CD14-positive monocyte (primary cell): ENCODE data around the gene STXBP6. TPM values are rescaled to one million over a fixed set of nuclear protein-coding genes. Genes with fewer than 3 reads are reported as not detected.

ENCODE experiments used
- DNase-seq, 3 donors: peaks; one replicate each; pipeline ENCODE4 v3.0.0-alpha.2; 2011 to 2022
- H2AFZ ChIP-seq: 2 replicates; pipeline ENCODE4 v1.6.0; 2012; ENCODE audit warnings: mild to moderate bottlenecking, low read depth, low read length, inconsistent platforms; ENCODE audit not compliant: insufficient read depth, poor library complexity, severe bottlenecking
- H3K27ac ChIP-seq, 2 donors: 1 replicate in 1 of 2; 2 replicates in 1 of 2; pipeline ENCODE4 v1.5.1; 2012 to 2013; ENCODE audit warnings: low read length in 2 of 2, control low read depth in 1 of 2, inconsistent platforms in 1 of 2, low read depth in 1 of 2, mild to moderate bottlenecking in 1 of 2
- H3K27me3 ChIP-seq, 2 donors: one replicate each; pipeline versions ENCODE4 v1.6.0 to v1.6.1; 2011 to 2013; ENCODE audit warnings: low read length in 2 of 2; ENCODE audit not compliant: control insufficient read depth in 2 of 2, insufficient read depth in 2 of 2
- H3K36me3 ChIP-seq, 2 donors: replicated peaks in 1 of 2; 1 replicate in 1 of 2; 2 replicates in 1 of 2; pipeline versions ENCODE4 v1.5.1 to v1.6.1; 2012 to 2013; ENCODE audit warnings: low read length in 2 of 2, control low read depth in 1 of 2, inconsistent platforms in 1 of 2, mild to moderate bottlenecking in 1 of 2; ENCODE audit not compliant: insufficient read depth in 2 of 2, control insufficient read depth in 1 of 2
- H3K4me1 ChIP-seq, 2 donors: 1 replicate in 1 of 2; 2 replicates in 1 of 2; pipeline versions ENCODE4 v1.5.1 to v1.6.1; 2012 to 2013; ENCODE audit warnings: low read length in 2 of 2, control low read depth in 1 of 2, inconsistent platforms in 1 of 2, mild to moderate bottlenecking in 1 of 2, moderate library complexity in 1 of 2; ENCODE audit not compliant: insufficient read depth in 2 of 2, control insufficient read depth in 1 of 2
- H3K4me2 ChIP-seq: replicated peaks from 2 replicates; pipeline ENCODE3; 2012; ENCODE audit warnings: low read length, moderate library complexity, mild to moderate bottlenecking; ENCODE audit not compliant: poor library complexity, severe bottlenecking; ENCODE audit errors: extremely low read depth
- H3K4me3 ChIP-seq, 3 experiments: fragments of 200-600 bp in 1 of 3; sonication (generic) in 1 of 3; replicated peaks in 1 of 3; 1 replicate in 2 of 3; 2 replicates in 1 of 3; pipeline ENCODE4 v1.5.1; 2011 to 2013; ENCODE audit warnings: low read length in 3 of 3, mild to moderate bottlenecking in 3 of 3, control low read depth in 2 of 3, low read depth in 2 of 3, inconsistent platforms in 1 of 3, moderate library complexity in 1 of 3
- H3K79me2 ChIP-seq: 2 replicates; pipeline ENCODE4 v1.6.0; 2012; ENCODE audit warnings: mild to moderate bottlenecking, control low read depth, inconsistent platforms, low read length, moderate library complexity; ENCODE audit not compliant: insufficient read depth
- H3K9ac ChIP-seq: 2 replicates; pipeline ENCODE4 v1.6.0; 2017; ENCODE audit warnings: low read length, mild to moderate bottlenecking; ENCODE audit not compliant: insufficient read depth, poor library complexity, severe bottlenecking
- H3K9me3 ChIP-seq, 2 donors: replicated peaks in 1 of 2; 1 replicate in 1 of 2; 2 replicates in 1 of 2; pipeline versions ENCODE4 v1.5.1 to v1.6.1; 2012 to 2013; ENCODE audit warnings: low read length in 2 of 2, control low read depth in 1 of 2; ENCODE audit not compliant: control insufficient read depth in 1 of 2, insufficient read depth in 1 of 2
- H4K20me1 ChIP-seq: 2 replicates; pipeline ENCODE4 v1.6.0; 2012; ENCODE audit warnings: mild to moderate bottlenecking, low read length, control low read depth, moderate library complexity; ENCODE audit not compliant: insufficient read depth
- H3K27ac Mint-ChIP-seq, 7 donors: one replicate each; pipeline ENCODE4 v1.8.0; 2020; ENCODE audit warnings: mild to moderate bottlenecking in 7 of 7, mixed read lengths in 7 of 7, moderate library complexity in 6 of 7, inconsistent platforms in 2 of 7
- H3K27me3 Mint-ChIP-seq, 3 donors: one replicate each; pipeline ENCODE4 v1.8.0; 2021 to 2022; ENCODE audit warnings: low read depth in 3 of 3, mild to moderate bottlenecking in 3 of 3, mixed read lengths in 3 of 3, moderate library complexity in 3 of 3, inconsistent platforms in 1 of 3
- H3K36me3 Mint-ChIP-seq, 2 donors: one replicate each; pipeline ENCODE4 v1.8.0; 2020; ENCODE audit warnings: mixed read lengths in 2 of 2, inconsistent platforms in 1 of 2, mild to moderate bottlenecking in 1 of 2
- H3K4me1 Mint-ChIP-seq: one replicate; pipeline ENCODE4 v1.8.0; 2020; ENCODE audit warnings: mild to moderate bottlenecking, mixed read lengths
- H3K4me3 Mint-ChIP-seq, 2 donors: one replicate each; pipeline ENCODE4 v1.8.0; 2020; ENCODE audit warnings: mild to moderate bottlenecking in 2 of 2, mixed read lengths in 2 of 2, moderate library complexity in 1 of 2
- H3K9me3 Mint-ChIP-seq, 7 donors: one replicate each; pipeline ENCODE4 v1.8.0; 2020 to 2022; ENCODE audit warnings: mixed read lengths in 7 of 7, mild to moderate bottlenecking in 6 of 7, moderate library complexity in 6 of 7, inconsistent platforms in 2 of 7
- CTCF ChIP-seq: fragments of 200-600 bp; IDR thresholded peaks from one replicate; pipeline ENCODE4 v1.8.0; 2022; ENCODE audit warnings: antibody characterized with exemption, mild to moderate bottlenecking
- WGBS: methylation state at CpG from one replicate; pipeline ENCODE4 v1.1.5; 2013; ENCODE audit warnings: missing lambda C conversion rate; ENCODE audit not compliant: insufficient coverage; 5-methylcytosine and 5-hydroxymethylcytosine counted together
- intact Hi-C, 2 donors: fragments of 100-400 bp; cut with micrococcal nuclease; formaldehyde crosslinking; loops; one replicate each; pipeline versions ENCODE4 v1.15.0 to v1.15.1; 2023
- polyA plus RNA-seq, 3 donors: library from polyadenylated mRNA; depleted of rRNA in 1 of 3; unstranded in 2 of 3; stranded (reverse) in 1 of 3; fragments of 300-500 nt in 2 of 3; fragments of >200 nt in 1 of 3; fragmentation: Illumina TruSeq in 2 of 3; gene quantifications; 1 replicate in 2 of 3; 2 replicates in 1 of 3; pipeline ENCODE4 v1.2.3, GENCODE V29; 2012 to 2021

The STXBP6 gene
- polyA plus RNA-seq, 3 donors = 0.05 to 0.25 (median 0.08) TPM

- Histone ChIP-seq H3K27me3 (no peaks in the 10 kb centered on the region), H3K9me3 (no peaks in the 10 kb centered on the region), H3K36me3 (no peaks in the 10 kb centered on the region), H3K4me2 (no peak overlapping the region), H4K20me1 (no peaks in the 10 kb centered on the region), H3K9ac (no peak overlapping the region), H3K4me3 (no peak overlapping the region), H2AFZ (no peak overlapping the region), H3K79me2 (no peaks in the 10 kb centered on the region), H3K27ac (no peak overlapping the region), H3K4me1 (peaks cover 20 to 23% of the 10 kb centered on the region in 2 donors)
- no peak overlapping the region for H3K27ac Mint-ChIP-seq
- WGBS = 100% methylated on average over 1 of the region's 5 CpGs
- intact Hi-C loops = no loop called here
- peaks cover 0 to 1% (median 0%) of the 10 kb centered on the region in 3 donors for H3K27me3 Mint-ChIP-seq
- H3K9me3 Mint-ChIP-seq = peaks cover 0 to 1% (median 0%) of the 10 kb centered on the region in 7 donors
- TF ChIP-seq CTCF = no peak
- H3K4me3 Mint-ChIP-seq = no peak overlapping the region
- no peaks in the 10 kb centered on the region for H3K36me3 Mint-ChIP-seq
- peaks cover 24% of the 10 kb centered on the region for H3K4me1 Mint-ChIP-seq
- DNase-seq = no peak
These were observed 176.4 kb downstream of the STXBP6 start for GRCh38 chr14:24873551-24873950.

GRCh38 chr14:24870949-24871701 lies 178.8 kb downstream of the STXBP6 start:
- H3K27ac Mint-ChIP-seq = no peak overlapping the region

More at GRCh38 chr14:24870949-24871701, 178.8 kb downstream of the STXBP6 start:
- H3K36me3 Mint-ChIP-seq = no peaks in the 10 kb centered on the region
- peaks cover 0 to 1% (median 0%) of the 10 kb centered on the region in 7 donors for H3K9me3 Mint-ChIP-seq
- H4K20me1 ChIP-seq = no peaks in the 10 kb centered on the region
- 94% methylated on average over 3 of the region's 4 CpGs for WGBS
- H3K4me1 ChIP-seq = peaks cover 10 to 12% of the 10 kb centered on the region in 2 donors
- no peak overlapping the region for H3K9ac ChIP-seq
- H3K9me3 ChIP-seq = no peaks in the 10 kb centered on the region
- no peak overlapping the region for H2AFZ ChIP-seq
- no peaks in the 10 kb centered on the region for H3K27me3 ChIP-seq
- H3K79me2 ChIP-seq = no peaks in the 10 kb centered on the region
- H3K27ac ChIP-seq = no peak overlapping the region
- no peak for DNase-seq
- no peaks in the 10 kb centered on the region for H3K36me3 ChIP-seq
- TF ChIP-seq CTCF = no peak
- H3K4me3 Mint-ChIP-seq = no peak overlapping the region
- H3K27me3 Mint-ChIP-seq = peaks cover 0 to 1% (median 0%) of the 10 kb centered on the region in 3 donors
- H3K4me3 ChIP-seq = no peak overlapping the region
- H3K4me2 ChIP-seq = no peak overlapping the region
- intact Hi-C loops = no loop called here
- H3K4me1 Mint-ChIP-seq = peaks cover 10% of the 10 kb centered on the region
